Measurements from ENCODE around the gene SEPTIN7.

Gene SEPTIN7

DNA sequence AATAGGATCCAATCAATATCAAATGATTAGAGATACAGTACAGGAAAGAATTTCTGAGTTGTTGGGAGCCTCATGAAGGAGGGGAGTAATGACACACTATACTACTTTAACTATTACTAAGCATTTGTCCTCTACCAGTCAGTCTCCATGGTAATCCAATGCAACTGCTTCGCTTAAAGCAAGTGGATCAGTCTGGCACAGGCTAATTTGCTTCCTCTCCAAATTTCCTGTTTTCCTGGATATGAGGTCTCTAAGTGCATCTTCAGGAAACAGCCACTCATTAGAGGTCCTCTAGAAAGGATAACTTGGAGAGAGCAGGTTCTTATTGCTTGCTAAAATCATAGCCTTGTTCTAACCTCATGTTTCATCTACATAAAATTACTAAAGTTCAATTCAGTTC lies 8.4 kb upstream of the SEPTIN7 start:
- no peak for DNase-seq

DNA sequence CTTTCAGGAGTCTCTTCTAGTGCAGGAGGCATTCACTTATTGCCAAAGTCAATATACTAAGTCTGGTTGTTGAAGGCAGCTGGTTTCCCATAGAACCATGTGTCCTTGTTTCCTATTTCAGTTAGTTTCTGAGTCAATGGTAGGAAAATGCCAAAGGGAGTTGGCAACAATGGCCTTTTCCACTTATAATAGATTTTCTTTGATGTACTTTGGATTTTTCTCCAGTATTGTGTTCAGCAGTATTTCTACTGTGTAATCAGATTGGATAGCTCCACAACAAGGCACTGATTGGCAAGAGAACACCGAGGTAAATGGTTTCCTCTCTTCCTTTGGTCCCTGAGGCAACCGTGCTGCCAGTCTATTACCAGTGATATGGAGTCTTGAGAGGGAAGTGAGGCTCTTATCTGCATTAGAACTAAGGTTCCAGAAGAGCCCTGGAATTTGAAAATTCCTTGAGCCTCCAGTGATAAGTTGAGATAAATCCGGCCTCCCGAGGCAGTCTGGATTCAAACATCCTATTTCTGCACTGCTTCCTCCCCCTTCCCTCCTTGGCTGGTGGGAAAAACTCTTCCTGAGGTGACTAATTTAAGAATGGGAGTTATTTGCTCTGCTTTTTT lies 7.9 kb upstream of the SEPTIN7 start:
- no peak for DNase-seq

DNA sequence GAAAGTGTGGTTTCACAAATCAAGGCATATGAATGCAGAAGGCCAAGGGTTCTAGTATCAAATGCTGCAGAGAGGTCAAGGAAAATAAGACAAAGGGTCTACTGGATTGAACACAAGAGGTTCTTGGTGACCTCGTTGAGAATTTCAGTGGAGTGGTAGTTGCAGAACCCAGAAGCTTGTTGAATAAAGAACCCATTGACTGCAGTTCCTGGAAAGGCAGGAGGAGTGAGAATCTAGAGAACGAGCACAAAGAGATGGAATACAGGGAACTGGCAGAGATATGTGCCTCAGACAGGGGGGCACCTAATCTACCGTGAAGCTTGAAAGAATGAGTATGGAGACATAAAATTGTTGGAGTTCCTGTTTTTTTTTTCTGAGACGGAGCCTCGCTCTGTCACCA lies 3.5 kb upstream of the SEPTIN7 start:
- DNase-seq: no peak

DNA sequence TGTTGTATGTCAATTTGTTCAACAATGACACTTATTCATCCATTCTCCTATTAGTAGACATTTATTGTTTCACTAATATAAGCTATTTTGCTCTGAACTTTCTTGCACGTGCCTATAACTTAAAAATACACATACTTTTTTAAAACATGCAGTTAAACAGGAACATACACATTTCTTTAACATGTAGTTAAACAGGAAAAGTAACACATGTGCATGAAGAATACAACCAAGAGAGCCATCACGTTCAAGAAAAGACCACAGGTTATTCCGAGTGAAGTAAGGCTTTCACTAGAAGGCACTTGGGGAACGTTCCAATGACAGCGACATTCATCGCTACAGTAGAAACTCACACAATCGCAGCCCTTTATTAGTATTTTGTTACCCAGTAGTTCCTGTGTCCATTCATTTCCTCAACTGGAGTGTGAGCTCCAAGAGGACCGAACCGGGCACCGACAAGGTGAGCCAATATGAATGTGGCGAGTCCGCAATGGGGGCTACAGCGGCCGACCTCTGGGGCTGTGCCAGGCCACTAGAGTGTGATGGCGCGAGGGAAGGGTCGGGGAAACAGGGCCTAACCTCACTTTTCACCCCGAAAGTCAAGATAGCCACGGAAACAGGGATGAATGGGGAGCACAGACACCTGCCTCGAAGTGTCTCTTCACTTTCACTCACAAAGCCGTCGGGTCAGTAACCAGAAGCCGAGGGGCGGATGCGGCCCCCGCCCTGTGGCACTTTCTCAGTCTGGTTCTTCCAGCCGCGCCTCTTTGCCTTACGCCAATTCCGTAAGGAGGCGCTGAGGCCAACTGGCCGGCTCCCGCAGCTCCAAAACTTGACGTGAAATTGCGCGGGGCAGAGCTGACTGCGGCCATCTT lies 775 bp upstream of the SEPTIN7 start:
- DNase-seq: peak; percentile 80

DNA sequence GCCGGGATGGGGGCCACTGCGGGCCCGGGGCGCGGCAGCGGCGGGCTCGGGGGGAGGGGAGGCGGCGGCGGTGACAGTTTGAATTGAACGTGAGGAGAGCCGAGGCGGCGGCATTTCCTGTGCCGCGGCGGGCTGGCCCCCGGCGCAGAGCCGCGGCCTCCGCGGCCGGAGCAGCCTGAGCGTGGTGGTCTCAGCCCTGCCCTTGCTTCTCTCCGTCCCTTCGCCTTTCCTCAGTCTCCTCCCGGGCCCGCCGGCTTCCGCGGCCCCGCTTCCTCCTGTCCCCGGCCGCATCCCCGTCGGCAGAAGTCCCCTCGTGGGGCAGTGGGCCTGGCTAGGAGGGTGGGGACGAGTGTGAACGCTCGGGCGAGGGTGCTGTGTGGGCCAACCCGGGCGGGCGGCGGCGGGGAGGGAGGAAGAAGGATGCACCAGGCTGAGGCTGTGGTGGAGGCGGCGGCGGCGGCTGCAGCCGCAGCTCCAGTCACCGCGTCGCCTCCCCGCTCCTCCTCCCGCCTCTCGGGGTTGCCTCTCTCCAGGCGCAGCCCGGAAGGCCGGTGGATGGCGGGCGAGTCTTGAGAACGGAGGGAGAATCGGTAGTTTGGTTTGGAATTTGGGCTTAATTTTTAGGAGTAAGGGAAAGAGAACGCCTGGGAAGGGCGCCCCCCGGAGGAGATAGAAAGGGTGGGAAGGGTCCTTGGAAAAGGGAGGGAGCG lies 690 bp downstream of the SEPTIN7 start:
- peak; percentile 74 for DNase-seq

DNA sequence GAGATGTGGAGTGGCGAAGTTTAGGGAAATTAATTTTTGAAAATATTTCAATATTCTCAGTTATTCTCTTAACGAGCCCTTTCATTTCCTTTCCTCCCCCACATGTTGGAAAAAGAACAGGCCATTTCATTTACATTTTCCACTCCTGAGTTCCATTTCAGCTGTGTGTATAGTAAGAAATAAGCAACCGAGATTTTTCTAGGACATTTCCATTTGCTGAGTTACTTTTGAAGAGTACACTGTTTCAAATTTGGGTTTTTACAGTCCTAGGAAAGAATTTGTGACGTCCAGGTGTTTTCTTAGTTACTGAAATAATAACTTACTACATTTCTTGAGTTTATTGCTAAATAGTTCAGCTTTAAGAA lies 1.2 kb downstream of the SEPTIN7 start:
- no peak for DNase-seq

DNA sequence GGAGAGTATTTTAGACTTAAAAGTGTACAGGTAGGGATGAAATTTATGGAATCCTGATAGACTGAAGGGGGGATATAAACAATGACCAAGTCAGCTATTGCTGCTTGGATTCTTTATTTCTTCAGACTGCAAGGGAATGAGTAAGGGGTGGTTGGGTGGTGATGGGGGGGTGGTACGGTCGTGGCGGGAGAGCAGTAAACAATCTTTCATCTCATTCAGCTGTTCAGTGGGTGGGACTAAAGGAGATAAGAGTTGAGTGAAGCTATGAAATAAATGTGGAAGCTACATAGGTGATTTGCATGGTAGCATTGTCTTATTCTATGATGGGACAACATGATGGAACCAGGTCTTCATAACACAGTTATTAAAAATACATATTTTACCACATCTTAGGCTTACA lies 1.8 kb downstream of the SEPTIN7 start:
- DNase-seq: peak; percentile 38

DNA sequence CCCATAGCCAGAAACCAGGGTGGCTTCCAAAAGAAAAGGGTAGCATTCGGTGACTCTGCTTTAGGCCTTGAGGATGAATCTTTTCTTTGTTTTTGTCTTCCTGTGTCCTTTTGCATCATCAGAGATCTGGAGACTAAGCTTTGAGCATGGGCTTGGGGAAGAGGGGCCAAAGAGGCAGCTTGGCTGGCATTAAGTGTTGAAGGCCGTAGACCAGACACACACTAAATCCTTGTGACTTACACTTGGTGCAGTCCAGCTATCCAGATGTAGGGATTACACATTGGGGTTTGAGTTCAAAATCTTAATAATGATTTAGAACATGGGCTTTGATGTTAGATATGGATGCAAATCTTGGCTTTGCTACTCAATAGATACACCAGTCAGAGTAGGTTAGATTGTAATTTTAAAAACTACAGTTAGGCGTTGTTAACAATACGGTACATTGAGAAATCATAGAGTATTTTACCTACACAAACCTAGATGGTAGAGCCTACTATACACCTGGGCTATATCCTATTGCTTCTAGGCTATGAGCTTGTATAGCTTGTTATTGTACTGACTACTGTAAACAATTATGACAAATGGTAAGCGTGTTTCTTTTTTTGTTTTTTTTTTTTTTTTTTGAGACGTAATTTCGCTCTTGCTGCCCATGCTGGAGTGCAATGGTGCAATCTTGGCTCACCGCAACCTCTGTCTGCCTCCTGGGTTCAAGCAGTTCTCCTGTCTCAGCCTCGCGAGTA lies 3.5 kb downstream of the SEPTIN7 start:
- DNase-seq: no peak

DNA sequence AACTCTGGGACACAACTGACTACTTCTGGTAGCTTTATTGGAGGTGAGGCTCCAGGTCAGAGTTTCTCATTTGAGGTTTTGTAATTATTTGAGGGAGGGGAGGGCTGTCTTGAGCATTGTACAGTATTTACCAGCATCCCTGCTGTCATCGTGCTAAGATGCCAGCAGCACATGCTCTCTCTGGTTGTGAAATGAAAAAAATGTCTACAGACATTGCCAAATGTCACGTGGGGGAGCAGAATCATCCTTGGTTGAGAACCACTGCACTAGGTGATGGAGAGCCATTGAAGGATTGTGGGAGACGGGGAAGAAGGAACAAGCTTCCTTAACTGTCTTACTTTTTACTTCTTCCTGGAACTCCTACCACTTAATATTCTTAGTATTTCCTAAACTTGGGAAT lies 5.0 kb downstream of the SEPTIN7 start:
- DNase-seq: no peak

DNA sequence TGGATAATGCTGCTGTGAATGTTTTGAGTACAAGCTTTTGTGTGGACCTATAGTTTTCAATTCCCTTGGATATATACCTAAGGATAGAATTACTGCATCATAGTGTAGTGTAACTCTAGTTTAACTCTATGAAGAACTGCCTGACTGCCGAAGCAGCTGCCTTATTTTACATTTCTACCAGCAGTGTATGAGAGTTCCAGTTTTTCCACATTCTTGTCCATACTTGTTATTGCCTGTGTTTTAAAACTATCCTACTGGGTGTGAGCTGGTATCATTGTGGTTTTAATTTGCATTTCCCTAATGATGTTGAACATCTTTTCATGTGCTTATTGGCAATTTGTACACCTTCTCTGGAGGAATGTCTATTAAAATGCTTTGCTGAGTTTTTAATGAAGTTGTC lies 15.7 kb downstream of the SEPTIN7 start:
- no peak for DNase-seq

DNA sequence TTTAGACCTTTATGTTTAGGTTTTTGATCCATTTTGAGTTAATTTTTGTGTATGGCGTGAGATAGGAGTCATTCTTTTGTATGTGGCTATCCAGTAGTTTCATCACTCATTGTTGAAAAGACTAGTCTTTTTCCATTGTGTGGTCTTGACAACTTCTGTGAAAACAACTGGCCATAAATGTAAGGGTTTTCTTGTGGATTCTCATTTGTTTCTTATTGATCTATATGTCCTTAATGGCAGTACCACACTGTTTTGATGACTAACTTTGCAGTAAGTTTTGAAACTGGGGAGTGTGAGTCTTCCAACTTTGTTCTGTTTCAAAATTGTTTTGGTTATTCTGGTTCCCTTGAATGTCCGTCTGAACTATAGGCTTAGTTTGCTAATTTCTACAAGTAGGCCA lies 16.3 kb downstream of the SEPTIN7 start:
- no peak for DNase-seq

DNA sequence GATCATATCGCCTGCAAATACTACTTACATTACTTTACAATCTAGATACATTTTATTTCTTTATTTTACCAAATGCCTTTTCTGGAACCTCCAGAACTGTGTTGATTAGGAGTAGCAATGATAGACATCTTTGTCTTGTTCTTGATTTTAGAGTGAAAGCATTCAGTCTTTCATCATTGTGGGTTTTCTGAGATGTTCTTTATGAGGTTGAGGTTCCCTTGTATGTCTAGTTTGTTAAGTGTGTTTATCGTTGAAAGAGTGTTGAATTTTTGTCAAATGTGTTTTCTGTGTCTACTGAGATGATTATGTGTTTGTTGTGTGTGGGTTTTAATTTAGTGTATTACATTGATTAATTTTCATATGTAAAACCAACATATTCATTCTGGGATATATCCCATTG lies 17.1 kb downstream of the SEPTIN7 start:
- DNase-seq: no peak

DNA sequence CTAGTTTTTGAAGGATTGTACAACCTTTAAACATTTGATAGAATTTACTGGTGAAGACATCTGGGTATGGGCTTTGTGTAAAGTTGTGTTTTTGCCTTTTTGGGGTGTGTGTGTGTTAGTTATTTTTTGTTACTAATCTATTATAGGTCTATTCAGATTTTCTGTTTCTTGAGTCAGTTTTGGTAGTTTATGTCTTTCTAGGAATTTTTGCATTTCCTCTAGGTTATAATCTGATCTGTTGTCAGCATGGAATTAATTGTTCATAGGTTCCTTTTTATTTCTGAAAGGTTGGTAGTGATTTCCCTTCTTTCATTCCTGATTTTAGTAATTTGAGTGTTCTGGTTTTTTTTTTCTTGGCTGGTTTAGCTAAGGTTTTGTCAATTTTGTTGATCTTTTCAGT lies 17.7 kb downstream of the SEPTIN7 start:
- DNase-seq: no peak

DNA sequence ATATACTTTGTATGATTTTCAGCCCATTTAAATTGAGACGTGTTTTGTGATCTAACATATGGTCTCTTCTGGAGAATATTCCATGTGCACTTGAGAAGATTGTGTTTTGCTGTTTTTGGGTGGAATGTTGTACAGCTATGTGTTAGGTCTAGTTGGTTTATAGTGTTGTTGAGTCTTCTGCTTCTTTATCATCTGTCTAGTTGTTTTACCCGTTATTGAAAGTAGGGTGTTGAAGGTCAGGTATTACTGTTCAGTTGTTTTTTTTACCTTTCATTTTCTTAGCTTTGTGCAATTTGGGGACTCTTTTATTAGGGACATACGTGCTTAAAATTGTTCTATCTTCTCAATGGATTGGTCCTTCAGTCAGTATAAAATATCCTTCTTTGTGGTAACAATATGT lies 18.5 kb downstream of the SEPTIN7 start:
- DNase-seq: no peak

DNA sequence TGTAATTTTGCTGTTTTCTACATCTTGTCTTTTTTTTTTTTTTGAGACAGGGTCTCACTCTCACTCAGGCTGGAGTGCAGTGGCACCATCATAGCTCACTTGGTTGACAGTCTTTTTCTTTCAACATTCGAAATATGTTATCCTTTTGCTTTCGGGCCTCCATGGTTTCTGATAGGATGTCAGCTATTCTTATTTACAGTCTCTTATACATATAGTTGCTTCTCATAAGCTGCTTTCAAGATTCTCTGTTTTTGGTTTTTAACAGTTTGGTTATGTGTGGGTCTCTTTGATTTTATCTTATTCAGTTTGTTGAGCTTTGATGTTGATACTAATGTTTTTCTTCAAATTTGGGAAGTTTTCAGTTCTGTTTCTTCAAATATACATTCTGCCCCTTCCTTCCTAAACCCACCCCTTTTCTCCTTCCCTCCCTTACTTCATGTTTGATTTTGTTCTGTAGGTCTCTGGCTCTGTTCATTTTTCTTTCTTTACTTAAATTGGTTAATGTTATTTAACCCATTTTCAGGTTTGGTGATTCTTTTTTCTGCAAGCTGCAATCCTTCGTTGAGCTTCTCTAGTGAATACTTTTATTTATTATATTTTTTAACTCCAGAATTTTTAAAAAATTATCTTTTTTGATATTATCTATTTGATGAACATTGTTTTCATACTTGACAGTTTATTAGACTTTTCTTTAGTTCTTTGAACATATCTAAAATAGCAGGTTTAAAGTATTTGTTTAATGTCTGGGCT lies 19.3 kb downstream of the SEPTIN7 start:
- no peak for DNase-seq

DNA sequence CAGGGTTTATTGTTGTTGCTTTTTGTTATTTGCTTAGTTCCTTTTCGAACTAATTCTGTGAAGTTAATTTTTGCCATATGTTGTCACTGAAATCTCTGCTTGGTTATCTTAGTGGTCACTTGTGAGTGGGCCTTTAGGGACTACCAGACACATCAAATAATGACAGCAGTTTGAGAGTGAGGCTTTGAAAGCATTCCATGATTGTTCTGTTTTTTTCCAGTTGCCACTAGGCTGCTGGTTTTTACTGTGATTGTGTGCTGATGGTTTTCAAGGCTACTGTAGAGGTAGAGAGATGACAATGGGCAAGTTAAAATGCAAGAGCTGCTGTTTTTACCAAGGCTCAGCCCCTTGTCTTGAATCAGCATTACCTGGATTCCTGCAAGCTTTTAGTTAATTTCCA lies 20.0 kb downstream of the SEPTIN7 start:
- no peak for DNase-seq

DNA sequence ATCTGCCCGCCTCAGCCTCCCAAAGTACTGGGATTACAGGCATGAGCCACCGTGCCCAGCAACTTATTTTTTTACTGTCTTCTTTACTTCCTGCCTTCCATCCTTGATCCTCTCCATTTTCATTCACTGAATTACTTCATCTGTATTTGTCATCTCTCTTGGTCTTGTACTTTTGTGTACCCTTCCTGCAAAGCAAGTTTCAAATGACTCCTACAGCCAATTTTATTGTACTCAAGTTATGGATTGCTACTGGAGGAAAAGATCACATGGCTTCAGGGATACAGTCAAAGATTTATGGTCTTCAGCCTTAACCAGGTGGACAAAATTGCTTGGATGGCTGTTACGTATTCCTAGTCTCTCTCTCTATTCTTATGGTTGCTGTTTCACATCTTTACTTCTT lies 22.6 kb downstream of the SEPTIN7 start:
- no peak for DNase-seq

DNA sequence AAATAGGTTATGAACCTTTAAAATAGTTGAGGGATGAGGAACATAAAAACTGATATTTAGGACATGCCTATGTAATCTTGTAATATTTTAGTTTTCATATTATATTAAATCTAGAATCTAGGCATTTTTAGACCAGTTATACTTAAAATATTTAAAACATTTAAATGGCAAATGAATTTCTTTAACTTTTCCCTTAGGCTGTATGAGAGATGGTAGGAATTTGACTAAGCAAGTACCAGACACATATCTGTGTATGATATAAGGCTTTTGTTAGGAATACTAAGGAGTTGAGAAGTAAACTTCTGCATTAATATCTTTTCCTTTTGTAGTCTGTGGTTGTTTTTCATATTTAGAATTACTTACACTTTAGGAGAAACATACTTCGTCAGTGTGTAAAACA lies 25.1 kb downstream of the SEPTIN7 start:
- DNase-seq: no peak

DNA sequence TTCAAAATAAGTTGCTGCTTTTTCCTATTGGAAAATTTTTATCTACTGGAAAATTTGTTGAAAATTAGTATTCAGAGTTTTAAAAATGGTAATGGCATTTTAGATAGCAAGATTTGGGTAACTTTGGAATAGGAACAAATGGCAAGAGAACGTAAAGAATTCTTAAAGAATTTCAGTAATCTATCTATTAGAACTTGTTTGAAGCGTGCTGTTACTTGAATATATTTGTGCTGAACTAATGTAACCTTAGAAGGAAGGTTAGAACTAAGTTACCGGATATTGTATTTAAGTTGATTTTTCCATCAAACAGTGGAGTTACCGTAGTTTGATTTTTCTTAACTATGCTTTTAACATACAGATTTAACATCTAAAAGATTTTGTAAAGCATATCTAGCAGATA lies 25.9 kb downstream of the SEPTIN7 start:
- no peak for DNase-seq

DNA sequence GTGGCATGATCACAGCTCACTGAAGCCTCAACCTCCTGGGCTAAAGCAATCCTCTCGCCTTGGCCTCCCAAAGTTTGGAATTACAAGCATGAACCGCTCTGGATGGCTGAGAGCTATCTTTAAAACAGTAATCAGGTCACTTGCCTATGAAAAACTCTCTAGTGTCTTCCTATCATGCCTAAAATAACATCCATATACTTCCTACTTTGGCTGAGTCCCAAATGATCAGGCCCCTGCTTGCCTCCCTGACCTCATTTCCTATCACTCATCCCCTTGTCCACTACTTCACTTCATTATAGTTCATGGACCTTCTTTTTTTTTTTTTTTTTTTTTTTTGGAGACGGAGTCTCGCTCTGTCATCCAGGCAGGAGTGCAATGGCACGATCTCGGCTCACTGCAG lies 28.0 kb downstream of the SEPTIN7 start:
- no peak for DNase-seq

DNA sequence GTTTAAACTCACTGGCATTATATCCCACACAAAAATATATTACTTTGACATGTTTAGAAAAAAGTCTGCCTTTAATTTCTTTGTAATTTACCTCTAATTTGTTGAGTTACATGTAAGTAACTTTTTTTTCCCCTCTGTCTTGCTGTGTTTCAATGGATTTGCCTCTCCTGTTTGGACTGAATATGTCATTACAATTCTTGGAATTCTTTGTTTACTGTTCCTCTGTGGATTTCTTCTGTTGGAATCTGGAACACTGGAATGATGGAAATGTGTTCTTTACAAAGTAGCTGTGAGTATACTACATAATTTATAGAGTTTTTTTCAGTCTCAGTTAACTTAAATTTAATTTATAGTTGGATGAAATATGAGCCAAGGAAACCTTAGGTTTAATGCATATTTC lies 30.4 kb downstream of the SEPTIN7 start:
- no peak for DNase-seq

All from activated CD8-positive, alpha-beta memory T cell treated with anti-CD3 and anti-CD28 coated beads, Interleukin-2, amount 50 U/mL, for 4 hours (primary cell).